H9 (cell line): ENCODE data around the gene PWWP2B. TPM values are rescaled to one million over a fixed set of nuclear protein-coding genes. Genes with fewer than 3 reads are reported as not detected.
A peak's percentile ranks its signal among the peaks of the same experiment; 100 is the strongest.

Experiments used
- DNase-seq: peaks from one replicate; pipeline ENCODE4 v3.0.0-alpha.2; 2017
- H2AFZ ChIP-seq: one replicate; pipeline ENCODE4 v1.6.1; 2013; ENCODE audit warnings: mild to moderate bottlenecking, low read length, control low read depth, moderate library complexity
- H2AK5ac ChIP-seq: 2 replicates; pipeline ENCODE4 v1.6.1; 2013; ENCODE audit warnings: low read length, control low read depth, mixed read lengths; ENCODE audit not compliant: insufficient read length
- H2BK120ac ChIP-seq: one replicate; pipeline ENCODE4 v1.6.1; 2013; ENCODE audit warnings: low read depth, mild to moderate bottlenecking, low read length, control low read depth, inconsistent platforms; ENCODE audit not compliant: poor library complexity, severe bottlenecking
- H2BK12ac ChIP-seq: 2 replicates; pipeline ENCODE4 v1.6.1; 2013; ENCODE audit warnings: low read length, control low read depth, mixed read lengths, low read depth; ENCODE audit not compliant: insufficient read length
- H2BK15ac ChIP-seq: 2 replicates; pipeline ENCODE4 v1.6.1; 2013; ENCODE audit warnings: low read depth, low read length, control low read depth
- H2BK20ac ChIP-seq: one replicate; pipeline ENCODE4 v1.6.1; 2013; ENCODE audit warnings: low read depth, mild to moderate bottlenecking, low read length, control low read depth, inconsistent platforms; ENCODE audit not compliant: poor library complexity, severe bottlenecking
- H2BK5ac ChIP-seq: 2 replicates; pipeline ENCODE4 v1.6.1; 2013; ENCODE audit warnings: low read length, control low read depth, mixed read lengths; ENCODE audit not compliant: insufficient read length
- H3K14ac ChIP-seq: 2 replicates; pipeline ENCODE4 v1.6.1; 2013; ENCODE audit warnings: low read length, control low read depth; ENCODE audit not compliant: insufficient read depth
- H3K18ac ChIP-seq: 2 replicates; pipeline ENCODE4 v1.6.1; 2013; ENCODE audit warnings: low read depth, mild to moderate bottlenecking, mixed read lengths, low read length, control low read depth; ENCODE audit not compliant: insufficient read length
- H3K23ac ChIP-seq: 2 replicates; pipeline ENCODE4 v1.6.1; 2013; ENCODE audit warnings: low read length, control low read depth, mixed read lengths, low read depth; ENCODE audit not compliant: insufficient read length
- H3K23me2 ChIP-seq: 2 replicates; pipeline ENCODE4 v1.6.1; 2013; ENCODE audit warnings: low read depth, mild to moderate bottlenecking, mixed read lengths, low read length, control low read depth; ENCODE audit not compliant: insufficient read length, poor library complexity, severe bottlenecking
- H3K27ac ChIP-seq: 2 replicates; pipeline ENCODE4 v1.5.1; 2013; ENCODE audit warnings: low read length, control low read depth, mixed read lengths, low read depth; ENCODE audit not compliant: insufficient read length
- H3K27me3 ChIP-seq: 2 replicates; pipeline ENCODE4 v1.6.1; 2013; ENCODE audit warnings: low read length, control low read depth, inconsistent platforms; ENCODE audit not compliant: insufficient read depth
- H3K4ac ChIP-seq: 2 replicates; pipeline ENCODE4 v1.6.1; 2013; ENCODE audit warnings: low read depth, mild to moderate bottlenecking, control low read depth, inconsistent platforms, low read length, moderate library complexity
- H3K4me1 ChIP-seq: 2 replicates; pipeline ENCODE4 v1.6.1; 2013; ENCODE audit warnings: low read length, control low read depth, inconsistent platforms; ENCODE audit not compliant: insufficient read depth
- H3K4me2 ChIP-seq: 2 replicates; pipeline ENCODE4 v1.6.1; 2013; ENCODE audit warnings: low read length, control low read depth, mixed read lengths; ENCODE audit not compliant: insufficient read length, insufficient read depth
- H3K56ac ChIP-seq: 2 replicates; pipeline ENCODE4 v1.6.1; 2013; ENCODE audit warnings: low read depth, mild to moderate bottlenecking, mixed read lengths, low read length, control low read depth; ENCODE audit not compliant: insufficient read length
- H3K79me1 ChIP-seq: 2 replicates; pipeline ENCODE4 v1.6.1; 2013; ENCODE audit warnings: low read depth, mild to moderate bottlenecking, moderate library complexity, low read length, control low read depth, inconsistent platforms; ENCODE audit not compliant: insufficient read depth, poor library complexity, severe bottlenecking
- H3K79me2 ChIP-seq: 2 replicates; pipeline ENCODE4 v1.6.1; 2013; ENCODE audit warnings: low read length, control low read depth, inconsistent platforms; ENCODE audit not compliant: insufficient read depth
- H3K9ac ChIP-seq: 2 replicates; pipeline ENCODE4 v1.6.1; 2013; ENCODE audit warnings: low read length, control low read depth, mixed read lengths; ENCODE audit not compliant: insufficient read length; ENCODE audit errors: extremely low read depth
- H3K9me3 ChIP-seq: one replicate; pipeline ENCODE4 v1.6.1; 2013; ENCODE audit warnings: low read depth, low read length, inconsistent platforms; ENCODE audit not compliant: control insufficient read depth
- H3T11ph ChIP-seq: one replicate; pipeline ENCODE4 v1.6.1; 2013; ENCODE audit warnings: mild to moderate bottlenecking, low read length, control low read depth, inconsistent platforms
- H4K20me1 ChIP-seq: one replicate; pipeline ENCODE4 v1.6.1; 2013; ENCODE audit not compliant: control insufficient read depth, insufficient read length, insufficient read depth
- H4K5ac ChIP-seq: 2 replicates; pipeline ENCODE4 v1.6.1; 2013; ENCODE audit warnings: low read depth, mild to moderate bottlenecking, mixed read lengths, low read length, control low read depth; ENCODE audit not compliant: insufficient read length
- H4K8ac ChIP-seq: replicated peaks from 2 replicates; pipeline ENCODE4 v1.6.1; 2013; ENCODE audit warnings: low read length, control low read depth, mixed read lengths, low read depth; ENCODE audit not compliant: insufficient read length
- H4K91ac ChIP-seq: 2 replicates; pipeline ENCODE4 v1.6.1; 2013; ENCODE audit warnings: low read depth, mild to moderate bottlenecking, moderate library complexity, mixed read lengths, low read length, control low read depth; ENCODE audit not compliant: insufficient read length
- H3K27ac Mint-ChIP-seq, 3 experiments: 2 replicates in 2 of 3; 3 replicates in 1 of 3; pipeline ENCODE4 v1.8.0; 2020 to 2021; ENCODE audit warnings: mixed read lengths in 3 of 3, mild to moderate bottlenecking in 1 of 3, moderate library complexity in 1 of 3
- H3K27me3 Mint-ChIP-seq: 2 replicates; pipeline ENCODE4 v1.8.0; 2021; ENCODE audit warnings: low read depth, mild to moderate bottlenecking, moderate library complexity, mixed read lengths
- H3K36me3 Mint-ChIP-seq, 3 experiments: 2 replicates in 2 of 3; 3 replicates in 1 of 3; pipeline ENCODE4 v1.8.0; 2020 to 2021; ENCODE audit warnings: low read depth in 3 of 3, mixed read lengths in 3 of 3; ENCODE audit not compliant: insufficient read depth in 1 of 3
- H3K4me1 Mint-ChIP-seq, 2 experiments: 2 replicates each; pipeline ENCODE4 v1.8.0; 2020; ENCODE audit warnings: mixed read lengths in 2 of 2
- H3K4me3 Mint-ChIP-seq, 2 experiments: 2 replicates in 1 of 2; 3 replicates in 1 of 2; pipeline ENCODE4 v1.8.0; 2020 to 2021; ENCODE audit warnings: mild to moderate bottlenecking in 2 of 2, mixed read lengths in 2 of 2, moderate library complexity in 1 of 2
- H3K9me3 Mint-ChIP-seq, 2 experiments: 2 replicates in 1 of 2; 3 replicates in 1 of 2; pipeline ENCODE4 v1.8.0; 2020; ENCODE audit warnings: mild to moderate bottlenecking in 2 of 2, mixed read lengths in 2 of 2, moderate library complexity in 1 of 2
- CTCF ChIP-seq: fragments of 200-600 bp; sonication (generic); conservative IDR thresholded peaks from 3 replicates; pipeline ENCODE4 v1.8.0; 2021; ENCODE audit warnings: antibody characterized with exemption, mild to moderate bottlenecking
- WGBS: extraction: QIAGEN DNeasy Blood & Tissue Kit; methylation state at CpG from one replicate; pipeline ENCODE4 v1.1.7; 2013; ENCODE audit warnings: missing lambda C conversion rate, low lambda C conversion rate, mixed read lengths; ENCODE audit not compliant: insufficient read length; ENCODE audit errors: extremely low coverage; 5-methylcytosine and 5-hydroxymethylcytosine counted together
- total RNA-seq: library from RNA; stranded (reverse); gene quantifications from 2 replicates; pipeline ENCODE4 v1.2.1, GENCODE V29; 2021

The PWWP2B gene
- total RNA-seq, 1 experiment from 2014 or later, result 10.0 TPM

GRCh38 chr10:132369636-132370185 is 27.3 kb upstream of the PWWP2B start:
- H4K20me1 ChIP-seq, result no peaks in the 10 kb centered on the region
- no peak overlapping the region for H2BK12ac ChIP-seq
- peaks cover 4% of the 10 kb centered on the region; the same call in 1 of the 2 replicates for H3K4me1 ChIP-seq
- no peak for TF ChIP-seq CTCF
- H2BK15ac ChIP-seq, result no peak overlapping the region
- H3K18ac ChIP-seq, result no peak overlapping the region
- no peak overlapping the region for H2BK120ac ChIP-seq
- no peaks in the 10 kb centered on the region; a peak in 1 of 5 replicates for H3K9me3 Mint-ChIP-seq
- no peak for DNase-seq
- H3K27ac Mint-ChIP-seq, result no peak overlapping the region
- no peak overlapping the region for H3T11ph ChIP-seq
- no peaks in the 10 kb centered on the region for H3K79me2 ChIP-seq
- no peak overlapping the region for H2AFZ ChIP-seq
- no peak overlapping the region for H3K4ac ChIP-seq
- H4K5ac ChIP-seq, result no peak overlapping the region
- H3K79me1 ChIP-seq, result no peaks in the 10 kb centered on the region
- H3K27me3 Mint-ChIP-seq, result peaks cover 3% of the 10 kb centered on the region
- H3K4me2 ChIP-seq, result no peak overlapping the region
- no peak overlapping the region for H4K91ac ChIP-seq
- no CpG with 5 or more reads among the region's 13 CpGs for WGBS
- no peaks in the 10 kb centered on the region for H3K27me3 ChIP-seq
- H2BK5ac ChIP-seq, result no peak overlapping the region
- no peaks in the 10 kb centered on the region for H3K23me2 ChIP-seq
- no peaks in the 10 kb centered on the region for H3K9me3 ChIP-seq
- H4K8ac ChIP-seq, result no peak overlapping the region
- no peak overlapping the region for H3K23ac ChIP-seq
- no peak overlapping the region for H3K9ac ChIP-seq
- no peaks in the 10 kb centered on the region; a peak in 1 of 7 replicates for H3K36me3 Mint-ChIP-seq
- H3K27ac ChIP-seq, result no peak overlapping the region
- H2AK5ac ChIP-seq, result no peak overlapping the region
- no peak overlapping the region for H3K4me3 Mint-ChIP-seq
- no peak overlapping the region for H3K56ac ChIP-seq
- 0 out of 2 replicates have a peak overlapping the region, but pooled peaks have one; percentile 8 for H3K14ac ChIP-seq
- no peak overlapping the region for H2BK20ac ChIP-seq
- peaks cover 26 to 40% of the 10 kb centered on the region in 2 experiments for H3K4me1 Mint-ChIP-seq
